GM03348 (cell line): ENCODE data around the gene MAP2K1.

Source experiments
- DNase-seq: peaks from one replicate; pipeline ENCODE4 v3.0.0; 2012; ENCODE audit warnings: low spot score

The MAP2K1 gene

GRCh38 chr15:66504563-66505429 is 118.1 kb downstream of the MAP2K1 start, which contains the start of the genes RPL4 and ZWILCH:
Gene RPL4, minus strand, starts transcription at chr15:66504855. Its CDS starts 65 bp downstream, at chr15:66504790.
Gene ZWILCH, plus strand, starts transcription at chr15:66505326. Its CDS starts 13 bp downstream, at chr15:66505339.
- DNase-seq, result peak; percentile 91

GRCh38 chr15:66505430-66505811 is 118.7 kb downstream of the MAP2K1 start:
- DNase-seq, result no peak

GRCh38 chr15:66505818-66506217 is 119.1 kb downstream of the MAP2K1 start:
- DNase-seq, result no peak

GRCh38 chr15:66508293-66508883 is 121.7 kb downstream of the MAP2K1 start:
- no peak for DNase-seq

DNA sequence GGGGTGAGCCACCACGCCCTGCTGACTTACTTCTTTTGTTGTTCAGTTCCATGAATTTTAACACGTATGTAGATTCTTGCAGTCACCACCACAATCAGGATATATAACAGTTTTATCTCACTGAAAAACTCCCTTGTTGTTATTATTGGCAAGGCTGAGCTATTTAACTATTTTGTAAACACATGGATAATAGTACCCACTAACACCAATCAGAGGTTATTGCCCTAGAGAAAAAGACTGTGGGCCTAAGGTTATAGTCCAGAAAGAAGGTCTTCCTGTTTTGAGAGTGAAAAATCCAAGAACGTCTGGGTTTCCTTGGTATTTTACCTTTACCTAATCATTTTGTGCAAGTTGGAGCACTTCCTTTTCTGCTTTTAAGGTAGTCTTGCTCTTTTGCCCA is 127.9 kb downstream of the MAP2K1 start:
- DNase-seq, result no peak

DNA sequence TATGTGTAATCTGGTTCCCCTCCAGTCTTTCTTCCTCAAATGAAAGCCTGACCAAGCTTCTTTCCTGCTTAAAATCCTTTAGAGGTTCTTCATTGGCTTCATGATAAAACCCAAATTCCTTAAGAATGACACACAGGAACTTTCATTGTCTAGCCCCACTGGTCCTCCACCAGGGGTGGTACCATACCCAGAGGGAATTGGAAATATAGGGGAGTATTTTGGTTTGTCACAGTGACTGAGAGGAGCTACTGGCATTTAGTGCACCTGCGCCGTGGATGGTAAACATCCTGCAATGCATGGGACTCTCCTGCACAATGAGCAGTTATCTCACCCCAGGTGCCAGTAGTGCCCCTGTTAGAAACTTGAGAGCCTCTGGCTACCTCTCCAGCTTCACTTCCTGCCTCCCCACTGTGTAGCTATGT is 129.2 kb downstream of the MAP2K1 start:
- DNase-seq, result peak; percentile 50

- no peak for DNase-seq
Observed at GRCh38 chr15:66523926-66524325, 137.2 kb downstream of the MAP2K1 start.

- no peak for DNase-seq
Observed at GRCh38 chr15:66524838-66525237, 138.1 kb downstream of the MAP2K1 start.

- no peak for DNase-seq
Observed at GRCh38 chr15:66535056-66535455, 148.3 kb downstream of the MAP2K1 start.
